Neural crest cell (in vitro differentiated cells): ENCODE data around the gene NKX6-2. TPM values are rescaled to one million over a fixed set of nuclear protein-coding genes. Genes with fewer than 3 reads are reported as not detected.

Source experiments
- DNase-seq: peaks from one replicate; pipeline ENCODE4 v3.0.0; 2021; ENCODE audit warnings: low read depth, mixed read lengths, low spot score
- H3K27ac Mint-ChIP-seq: one replicate; pipeline ENCODE4 v1.8.0; 2021; ENCODE audit warnings: mild to moderate bottlenecking, mixed read lengths; ENCODE audit not compliant: unreplicated experiment
- H3K27me3 Mint-ChIP-seq: 2 replicates; pipeline ENCODE4 v1.8.0; 2021; ENCODE audit warnings: low read depth, mild to moderate bottlenecking, mixed read lengths
- H3K36me3 Mint-ChIP-seq: 2 replicates; pipeline ENCODE4 v1.8.0; 2021; ENCODE audit warnings: low read depth, mild to moderate bottlenecking, mixed read lengths
- H3K4me1 Mint-ChIP-seq: 2 replicates; pipeline ENCODE4 v1.8.0; 2021; ENCODE audit warnings: mixed read lengths
- H3K4me3 Mint-ChIP-seq: one replicate; pipeline ENCODE4 v1.8.0; 2021; ENCODE audit warnings: mild to moderate bottlenecking, mixed read lengths
- H3K9me3 Mint-ChIP-seq: 2 replicates; pipeline ENCODE4 v1.8.0; 2021; ENCODE audit warnings: mixed read lengths
- total RNA-seq: library from RNA; stranded (reverse); gene quantifications from 2 replicates; pipeline ENCODE4 v1.2.1, GENCODE V29; 2021
- TF ChIP-seq, protein P1 (sequence below): fragments of 200-600 bp; sonication (generic); conservative IDR thresholded peaks from 2 replicates; pipeline ENCODE4 v1.5.0; 2021; ENCODE audit warnings: antibody characterized with exemption, mild to moderate bottlenecking

The NKX6-2 gene
- total RNA-seq, 1 donor from 2014 or later: not detected

DNA sequence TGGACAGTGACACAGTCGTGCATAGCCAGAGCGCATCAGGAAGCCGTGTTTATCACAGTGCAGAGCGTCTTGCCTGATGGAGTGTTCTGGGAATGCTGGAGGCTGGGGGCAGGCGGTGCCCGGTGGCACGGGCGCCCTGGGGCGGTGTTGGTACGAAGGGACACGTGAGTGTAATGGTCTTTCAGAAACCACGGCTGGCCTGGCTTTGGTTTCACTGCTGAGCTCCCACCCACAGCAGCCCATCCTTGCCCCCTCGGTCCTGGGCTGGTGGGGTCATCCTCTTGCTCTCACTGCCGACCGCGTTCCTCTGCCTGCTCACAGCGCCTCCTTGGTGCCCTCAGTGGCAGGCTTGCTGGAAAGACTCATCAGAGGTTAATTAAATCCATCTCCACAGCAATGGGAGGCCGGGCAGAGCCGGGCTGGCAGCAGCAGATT, 50.6 kb downstream of the NKX6-2 start:
- Mint-ChIP-seq H3K27ac (no peak overlapping the region), H3K4me3 (no peak overlapping the region), H3K4me1 (no peaks in the 10 kb centered on the region), H3K36me3 (no peaks in the 10 kb centered on the region), H3K9me3 (no peaks in the 10 kb centered on the region), H3K27me3 (peaks cover 84% of the 10 kb centered on the region)
- no peak for DNase-seq
- TF ChIP-seq, protein P1, sequence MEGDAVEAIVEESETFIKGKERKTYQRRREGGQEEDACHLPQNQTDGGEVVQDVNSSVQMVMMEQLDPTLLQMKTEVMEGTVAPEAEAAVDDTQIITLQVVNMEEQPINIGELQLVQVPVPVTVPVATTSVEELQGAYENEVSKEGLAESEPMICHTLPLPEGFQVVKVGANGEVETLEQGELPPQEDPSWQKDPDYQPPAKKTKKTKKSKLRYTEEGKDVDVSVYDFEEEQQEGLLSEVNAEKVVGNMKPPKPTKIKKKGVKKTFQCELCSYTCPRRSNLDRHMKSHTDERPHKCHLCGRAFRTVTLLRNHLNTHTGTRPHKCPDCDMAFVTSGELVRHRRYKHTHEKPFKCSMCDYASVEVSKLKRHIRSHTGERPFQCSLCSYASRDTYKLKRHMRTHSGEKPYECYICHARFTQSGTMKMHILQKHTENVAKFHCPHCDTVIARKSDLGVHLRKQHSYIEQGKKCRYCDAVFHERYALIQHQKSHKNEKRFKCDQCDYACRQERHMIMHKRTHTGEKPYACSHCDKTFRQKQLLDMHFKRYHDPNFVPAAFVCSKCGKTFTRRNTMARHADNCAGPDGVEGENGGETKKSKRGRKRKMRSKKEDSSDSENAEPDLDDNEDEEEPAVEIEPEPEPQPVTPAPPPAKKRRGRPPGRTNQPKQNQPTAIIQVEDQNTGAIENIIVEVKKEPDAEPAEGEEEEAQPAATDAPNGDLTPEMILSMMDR: no peak

- Mint-ChIP-seq H3K27me3 (peaks cover 83% of the 10 kb centered on the region), H3K36me3 (no peaks in the 10 kb centered on the region), H3K4me3 (no peak overlapping the region), H3K9me3 (no peaks in the 10 kb centered on the region), H3K4me1 (no peaks in the 10 kb centered on the region), H3K27ac (no peak overlapping the region)
- TF ChIP-seq, protein P1: no peak
- no peak for DNase-seq
These were observed 52.0 kb downstream of the NKX6-2 start for GRCh38 chr10:132733926-132734325.

Other genes starting within 250 kb of the NKX6-2 start
- 34.8 and 35.4 TPM in 2 replicates for gene INPP5A, start 248.4 kb downstream of the NKX6-2 start, total RNA-seq
- 3.7 and 4.4 TPM in 2 replicates for gene CFAP46, start 156.4 kb upstream of the NKX6-2 start, total RNA-seq